ENCODE results near the gene MAPK4. TPM values are rescaled to one million over a fixed set of nuclear protein-coding genes. Genes with fewer than 3 reads are reported as not detected.
"Not testable (repeated sequence)": the region's sequence is repeated elsewhere in the genome, so short reads cannot be mapped to it uniquely, and the experiment has no call there.

Gene MAPK4
- total RNA-seq, 1 donor from 2014 or later, result not detected

DNA sequence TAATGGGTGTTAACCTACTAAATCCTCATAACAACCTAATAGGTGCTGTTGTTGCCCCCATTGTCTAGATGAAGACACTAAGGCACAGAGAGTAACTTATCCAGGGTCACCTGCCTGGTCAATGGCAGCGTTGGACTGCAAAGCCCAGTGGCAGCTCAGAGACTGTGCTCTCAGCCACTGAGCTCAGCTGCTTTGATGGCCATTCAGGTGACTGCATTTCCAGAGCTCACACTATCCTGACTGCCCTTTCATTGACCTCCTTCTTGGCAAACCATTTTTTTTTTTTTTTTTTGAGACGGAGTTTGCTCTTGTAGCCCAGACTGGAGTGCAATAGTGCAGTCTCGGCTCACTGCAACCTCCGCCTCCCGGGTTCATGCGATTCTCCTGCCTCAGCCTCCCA, 115.2 kb downstream of the MAPK4 start:
- no peak for DNase-seq (ENCODE audit: extremely low read depth, low read depth, low spot score)

DNA sequence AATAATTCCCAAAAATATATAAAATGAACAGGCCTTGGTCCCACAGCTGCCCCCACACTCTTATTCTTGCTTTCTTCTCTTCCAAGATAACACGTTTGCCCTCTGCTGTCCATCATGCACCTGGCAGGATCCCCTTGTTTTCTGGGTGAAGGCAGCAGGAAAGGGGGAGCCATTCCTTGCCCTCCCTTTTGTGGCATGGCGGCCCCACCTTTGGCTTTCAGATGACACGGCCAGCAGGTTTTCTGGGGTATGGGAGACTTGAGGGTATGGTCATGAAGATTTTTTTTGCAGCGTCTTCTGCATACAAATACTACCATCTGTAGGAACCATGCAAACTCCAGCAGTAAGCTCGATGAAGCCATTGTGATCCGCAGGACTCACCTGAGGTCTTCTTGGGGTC, 118.8 kb downstream of the MAPK4 start:
- no peak for DNase-seq (ENCODE audit: extremely low read depth, low read depth, low spot score)

DNA sequence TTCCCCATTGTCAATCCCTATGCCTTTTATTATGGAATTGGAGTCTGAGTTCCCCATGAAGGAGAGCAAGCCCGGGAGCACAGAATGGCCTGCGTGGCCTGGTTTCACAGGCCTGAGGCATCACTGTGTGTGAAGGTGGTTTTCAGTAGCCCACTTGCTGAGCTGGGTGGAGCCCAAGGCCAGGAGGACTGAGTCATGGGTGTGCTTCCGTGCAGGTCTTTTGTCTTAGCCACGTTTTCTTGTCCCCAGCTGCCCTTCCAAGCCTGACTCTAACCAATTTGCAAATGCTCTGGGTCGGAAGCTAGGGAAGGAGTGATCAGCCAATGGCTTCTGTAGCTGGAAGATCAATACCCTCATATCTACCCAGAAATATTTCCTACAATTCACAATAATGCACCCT, 119.2 kb downstream of the MAPK4 start:
- DNase-seq (ENCODE audit: extremely low read depth, low read depth, low spot score), result no peak

DNA sequence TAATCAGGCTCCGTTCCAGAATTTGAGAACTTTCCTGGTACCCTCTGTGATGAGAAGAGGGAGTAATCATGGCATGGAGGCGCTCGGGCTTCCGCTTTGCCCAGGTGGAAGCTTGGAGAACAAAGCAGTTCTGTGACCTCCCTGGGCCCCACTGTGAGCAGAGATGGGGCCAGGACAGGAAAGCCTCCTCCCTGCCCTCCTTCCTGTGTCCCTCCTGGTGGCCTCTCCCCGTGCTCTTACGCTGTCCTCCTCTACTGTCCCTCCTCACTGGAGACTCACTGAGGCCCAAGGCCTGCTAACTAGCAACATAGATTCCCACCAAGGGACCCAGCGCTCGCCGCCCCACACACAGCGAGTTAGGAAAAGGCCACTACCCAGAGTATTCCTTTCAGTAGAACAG, 119.8 kb downstream of the MAPK4 start:
- no peak for DNase-seq (ENCODE audit: extremely low read depth, low read depth, low spot score)

DNA sequence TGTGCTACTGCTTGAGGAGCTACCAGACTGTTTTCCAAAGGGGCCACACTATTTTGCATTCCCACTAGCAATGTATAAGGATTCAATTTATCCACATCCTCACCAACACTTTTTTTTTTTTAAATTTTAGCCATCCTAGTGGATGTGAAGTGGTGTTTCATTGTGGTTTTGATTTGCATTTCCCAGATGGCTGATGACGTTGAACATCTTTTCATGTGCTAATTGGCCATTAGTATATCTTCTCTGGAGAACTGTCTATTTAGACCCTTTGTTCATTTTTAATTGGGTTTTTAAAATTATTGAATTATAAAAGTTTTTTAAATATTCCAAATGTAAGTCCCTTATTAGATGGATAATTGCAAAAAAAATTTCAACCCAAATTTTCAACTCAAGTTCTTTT, 121.1 kb downstream of the MAPK4 start:
- no peak for DNase-seq (ENCODE audit: extremely low read depth, low read depth, low spot score)

DNA sequence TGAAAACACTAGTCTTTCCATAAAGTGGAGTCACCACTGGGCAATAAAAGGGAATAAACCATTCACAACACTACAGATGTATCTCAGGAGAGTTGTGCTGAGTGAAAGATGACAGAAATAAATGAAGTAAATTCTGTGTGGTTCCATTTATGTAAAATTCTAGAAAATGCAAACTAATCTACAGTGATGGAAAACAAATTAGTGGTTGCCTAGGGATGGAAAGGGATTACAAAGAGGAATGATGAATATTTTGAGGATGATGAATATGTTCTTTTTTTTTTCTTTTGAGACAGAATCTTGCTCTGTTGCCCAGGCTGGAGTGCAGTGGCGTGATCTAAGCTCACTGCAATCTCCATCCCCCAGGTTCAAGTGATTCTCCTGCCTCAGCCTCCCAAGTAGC, 123.0 kb downstream of the MAPK4 start:
- no peak for DNase-seq (ENCODE audit: extremely low read depth, low read depth, low spot score)

DNA sequence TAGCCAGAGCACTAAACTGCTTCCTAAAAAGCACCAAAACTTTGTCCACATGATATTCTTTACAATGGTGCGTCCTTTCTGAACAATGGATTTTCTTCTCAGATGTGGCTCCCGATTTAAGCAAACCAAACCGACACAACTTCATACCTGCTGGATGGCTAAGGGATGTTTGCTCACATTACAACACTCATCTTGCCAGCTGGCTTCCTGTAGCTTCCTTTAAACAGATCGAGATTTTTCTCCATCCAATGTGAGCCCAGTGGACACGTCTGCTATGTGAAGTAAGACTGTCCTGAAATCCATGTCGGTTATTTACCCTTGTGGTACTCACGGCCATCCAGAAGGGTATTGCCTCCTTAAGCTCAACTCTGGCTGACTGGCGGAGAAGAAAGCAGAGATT, 126.5 kb downstream of the MAPK4 start:
- no peak for DNase-seq (ENCODE audit: extremely low read depth, low read depth, low spot score)

DNA sequence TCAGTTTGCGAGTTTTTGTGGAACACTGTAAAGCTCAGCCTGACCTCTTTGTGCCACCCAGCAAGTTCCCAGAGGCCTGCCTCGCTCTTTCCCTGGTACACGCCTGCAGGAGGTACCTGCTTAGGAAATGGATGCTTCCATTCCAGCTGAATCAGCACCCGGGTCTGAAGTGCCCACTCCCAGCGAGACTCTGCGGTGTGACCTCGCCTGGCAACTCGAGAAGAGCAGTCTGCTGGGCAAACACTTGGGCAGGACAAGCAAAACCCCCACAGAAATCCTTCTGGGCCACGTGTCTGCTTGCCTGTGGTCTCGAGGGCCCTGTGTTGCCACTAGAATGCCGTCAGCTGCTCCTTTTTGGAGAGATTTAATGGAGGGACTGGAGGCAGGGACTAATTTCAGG, 127.6 kb downstream of the MAPK4 start:
- DNase-seq (ENCODE audit: extremely low read depth, low read depth, low spot score), result no peak

DNA sequence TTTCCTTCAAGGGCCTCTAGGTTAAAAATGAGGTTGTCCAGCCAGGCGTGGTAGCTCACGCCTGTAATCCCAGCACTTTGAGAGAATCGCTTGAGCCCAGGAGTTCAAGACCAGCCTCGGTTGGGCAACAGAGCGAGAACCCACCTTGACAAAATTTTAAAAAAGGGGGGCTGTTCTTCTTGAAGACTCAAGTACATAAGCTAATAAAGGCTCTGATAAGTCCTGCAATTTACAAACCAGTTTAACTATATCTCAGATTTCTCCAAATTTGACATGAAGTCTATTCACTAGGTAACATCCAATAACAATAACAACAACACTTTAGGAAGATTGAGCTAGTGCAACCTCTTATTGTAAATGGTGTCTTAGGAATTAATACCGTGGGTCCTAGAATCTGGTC, 129.7 kb downstream of the MAPK4 start:
- no peak for DNase-seq (ENCODE audit: extremely low read depth, low read depth, low spot score)

DNA sequence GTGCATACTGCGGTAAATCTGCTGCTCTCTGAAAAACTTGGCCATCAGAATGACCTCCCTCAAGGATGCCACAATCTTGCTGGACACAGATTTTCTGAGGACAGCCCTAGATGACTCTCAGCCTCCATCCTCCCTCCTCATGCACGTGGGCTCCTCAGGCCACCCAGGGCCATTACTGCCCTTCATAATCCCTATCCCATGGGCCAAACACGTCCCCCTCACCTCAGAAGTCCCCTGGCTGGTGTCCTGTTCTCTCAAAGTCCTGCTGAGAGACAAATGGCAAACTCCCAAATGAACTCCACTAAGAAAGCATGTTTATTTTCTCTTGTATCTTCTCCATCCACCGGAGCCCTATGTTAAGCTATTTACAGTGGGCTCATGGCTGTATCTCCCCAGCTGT, 134.3 kb downstream of the MAPK4 start:
- no peak for DNase-seq (ENCODE audit: extremely low read depth, low read depth, low spot score)

DNA sequence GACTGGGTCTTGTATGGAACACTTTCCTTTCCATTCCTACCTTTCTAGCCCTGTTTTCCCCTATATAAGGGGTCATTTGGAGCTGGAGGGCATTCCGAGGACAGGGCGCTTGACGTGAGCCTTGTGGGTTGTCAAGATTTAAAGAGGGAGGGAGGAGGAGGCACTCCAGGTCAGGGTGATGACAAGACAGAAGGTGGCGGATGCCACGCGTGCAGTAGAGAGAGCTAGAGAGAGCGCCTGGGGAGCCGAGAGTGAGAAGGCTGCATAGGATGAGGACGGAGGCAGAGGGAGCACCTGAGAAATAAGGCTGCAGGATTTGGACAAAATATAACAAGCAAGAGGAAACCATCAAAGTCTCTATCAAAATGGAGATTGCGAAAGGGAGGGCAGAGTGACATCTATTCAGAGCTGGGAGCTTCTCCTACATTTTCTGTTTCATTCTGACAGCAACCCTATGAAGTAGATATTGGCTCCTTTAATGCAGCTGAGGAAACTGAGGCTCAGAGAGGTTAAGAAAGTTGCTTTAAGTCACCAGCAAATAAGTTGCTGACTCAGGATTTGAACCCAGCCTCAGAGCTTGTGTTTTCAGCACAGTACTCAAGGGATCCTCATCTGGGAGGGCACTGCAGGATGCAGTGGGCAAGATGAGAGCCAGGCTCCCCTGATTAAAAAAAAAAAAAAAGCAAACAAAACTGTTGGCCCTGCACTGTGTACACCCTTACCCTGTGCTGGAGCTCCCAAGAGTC, 135.7 kb downstream of the MAPK4 start:
- no peak for DNase-seq (ENCODE audit: extremely low read depth, low read depth, low spot score)

DNA sequence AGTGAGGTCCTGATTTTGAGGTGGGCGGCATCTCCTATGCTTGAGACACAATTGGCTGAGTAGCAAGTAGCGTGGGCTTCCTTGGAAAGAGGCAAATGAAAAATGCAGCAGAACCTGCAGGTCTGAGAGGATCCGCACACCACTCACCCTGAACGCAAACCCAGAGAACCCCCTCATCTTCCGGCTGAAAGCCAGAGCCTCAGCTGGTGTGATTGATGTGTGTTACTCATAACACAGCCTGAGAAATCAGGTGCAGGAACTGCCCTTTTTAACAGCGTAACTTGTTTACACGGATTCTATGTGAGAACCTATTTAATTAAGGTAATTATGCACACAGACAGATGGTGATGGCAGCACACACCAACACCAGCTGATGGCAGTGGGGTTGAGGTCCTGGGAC, 136.5 kb downstream of the MAPK4 start:
- DNase-seq (ENCODE audit: extremely low read depth, low read depth, low spot score), result no peak

DNA sequence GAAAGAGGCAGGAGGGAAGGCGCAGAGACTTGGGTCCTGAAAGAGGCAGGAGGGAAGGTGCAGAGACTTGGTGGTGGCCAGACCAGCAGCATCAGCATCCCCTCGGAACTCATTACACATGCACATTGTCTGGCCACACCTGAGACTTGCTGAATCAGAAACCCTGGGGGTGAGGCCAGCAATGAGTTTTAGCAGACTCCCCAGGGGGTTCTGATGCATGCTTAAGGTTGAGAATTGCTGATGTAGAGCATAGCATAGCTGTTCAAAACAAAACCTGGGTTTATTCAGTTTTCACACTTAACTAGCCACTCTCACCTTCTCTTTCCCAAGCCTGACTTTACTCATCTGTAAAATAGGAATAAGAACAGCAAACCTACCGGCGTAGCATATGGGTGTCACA, 137.0 kb downstream of the MAPK4 start:
- no peak for DNase-seq (ENCODE audit: extremely low read depth, low read depth, low spot score)

DNA sequence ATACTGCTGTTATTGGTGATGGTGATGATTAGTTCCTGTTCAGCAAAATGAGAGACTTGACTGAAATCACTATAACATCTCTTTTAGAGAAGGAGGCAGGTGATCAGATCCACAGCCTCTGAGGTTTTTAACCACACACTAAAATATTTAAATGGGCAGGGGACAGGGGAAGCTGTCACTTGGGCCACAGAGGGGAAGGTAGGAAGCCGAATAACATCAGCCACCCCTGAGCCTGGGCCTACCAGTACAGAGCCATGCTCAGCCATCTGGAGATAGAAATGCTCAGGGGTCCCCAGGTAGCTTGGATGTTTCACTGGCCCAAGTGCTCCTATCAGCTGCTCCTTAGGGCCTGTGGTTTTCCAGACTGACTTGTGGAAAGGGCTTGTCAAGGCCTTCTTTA, 137.6 kb downstream of the MAPK4 start:
- no peak for DNase-seq (ENCODE audit: extremely low read depth, low read depth, low spot score)

DNA sequence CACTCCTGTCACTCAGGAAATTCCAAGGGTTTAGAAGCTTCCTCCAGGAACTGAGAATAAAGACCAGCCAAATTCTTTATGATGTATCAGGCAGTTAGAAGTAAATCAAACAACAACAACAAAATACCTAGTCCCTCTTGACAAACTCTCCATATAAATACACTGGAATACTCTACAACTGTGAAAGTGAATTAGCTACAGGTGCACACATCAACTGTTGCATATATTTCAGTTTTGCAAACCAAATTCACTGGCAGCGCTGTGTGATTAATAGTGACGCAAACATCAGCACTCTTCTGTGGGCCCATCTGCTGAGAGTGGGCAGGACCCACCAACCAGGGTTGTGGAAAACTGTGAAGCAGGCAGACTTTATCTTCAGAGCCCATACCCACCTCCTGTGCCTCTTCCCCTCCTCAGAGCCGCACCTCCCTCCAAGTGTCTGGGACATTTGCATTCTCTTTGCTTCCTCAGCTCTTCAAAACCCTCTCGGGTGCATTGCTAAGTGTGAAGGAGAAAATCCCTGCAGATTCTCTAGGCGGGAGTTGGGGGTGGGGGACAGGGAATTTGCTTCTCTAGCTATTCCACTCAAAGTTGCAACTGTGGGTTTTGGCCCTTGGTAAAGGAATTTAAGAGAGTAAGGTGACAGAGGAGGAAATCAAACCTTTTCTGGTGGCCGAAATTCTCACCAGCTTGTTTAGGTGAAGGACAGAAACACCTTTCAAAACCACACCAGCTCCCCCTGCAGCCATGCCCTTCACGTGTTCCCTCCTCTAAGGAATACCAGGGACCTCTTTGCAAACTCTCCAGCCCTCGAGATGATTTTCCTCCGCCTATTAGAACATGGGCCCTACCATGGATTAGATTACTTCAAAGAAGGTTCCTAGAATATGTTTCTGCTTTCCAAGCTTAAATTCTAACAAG, 140.6 kb downstream of the MAPK4 start:
- DNase-seq (ENCODE audit: extremely low read depth, low read depth, low spot score), result no peak

DNA sequence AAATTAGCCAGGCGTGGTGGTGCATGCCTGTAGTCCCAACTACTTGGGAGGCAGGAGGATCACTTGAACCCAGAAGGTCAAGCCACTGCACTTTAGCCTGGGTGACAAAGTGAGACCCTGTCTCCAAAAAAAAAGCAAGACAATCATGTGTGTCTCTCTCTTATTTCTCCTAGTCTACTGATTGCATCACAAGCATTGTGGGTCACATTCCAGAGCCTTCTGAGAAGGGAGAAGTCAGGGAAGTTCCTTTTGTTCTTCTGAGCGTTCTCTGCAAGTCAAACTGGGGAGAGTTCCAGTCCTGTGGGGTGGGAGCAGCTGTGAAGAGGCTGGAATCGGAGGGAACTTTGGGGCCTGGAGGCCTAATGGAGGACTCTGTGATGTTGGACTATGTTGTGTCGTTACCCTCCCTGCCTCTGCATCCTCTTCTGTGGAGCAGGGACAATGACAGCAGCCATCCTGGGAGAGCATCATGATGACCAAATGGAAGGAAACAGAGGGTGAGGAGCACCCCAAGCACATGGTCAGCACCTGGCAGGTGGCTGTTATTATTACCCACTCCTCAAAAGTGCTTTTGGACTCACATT, 144.6 kb downstream of the MAPK4 start:
- no peak for DNase-seq (ENCODE audit: extremely low read depth, low read depth, low spot score)

DNA sequence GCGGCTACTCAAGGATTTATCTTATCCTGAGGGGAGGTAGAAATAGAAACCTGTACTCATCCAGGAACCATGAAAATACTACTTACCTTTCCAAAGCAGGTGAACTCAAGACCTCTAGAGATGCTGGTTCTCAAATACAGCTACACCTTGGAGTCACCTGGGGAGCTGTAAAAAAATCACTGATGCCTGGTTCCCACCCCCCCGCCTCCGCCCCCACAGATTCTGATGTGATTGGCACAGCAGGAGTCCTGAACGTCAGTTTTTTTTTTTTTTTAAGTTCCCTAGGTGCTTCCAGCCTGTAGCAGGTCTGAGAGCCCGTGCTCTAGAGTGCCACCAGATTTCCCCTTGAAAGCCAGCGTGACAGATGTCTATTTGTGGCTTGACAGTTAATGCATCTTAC, 146.3 kb downstream of the MAPK4 start:
- no peak for DNase-seq (ENCODE audit: extremely low read depth, low read depth, low spot score)

DNA sequence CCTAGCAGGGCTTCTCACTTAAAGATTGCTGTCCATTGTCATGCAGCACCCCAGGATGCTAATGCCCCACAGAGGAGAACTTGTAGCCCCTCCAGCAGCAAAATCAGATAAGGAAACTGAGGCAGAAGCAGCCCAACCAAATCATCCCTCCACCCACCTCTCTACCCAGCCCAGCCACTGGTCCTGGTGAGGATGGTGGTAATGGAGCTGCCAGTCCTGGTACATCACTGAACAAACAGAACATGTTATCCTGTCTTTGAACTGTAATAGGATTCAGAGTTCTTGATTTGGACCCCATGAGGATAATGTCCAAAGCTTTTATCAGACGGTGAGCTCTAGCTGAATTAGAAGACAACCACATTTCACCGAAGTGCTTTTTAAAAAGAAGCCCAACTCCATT, 146.8 kb downstream of the MAPK4 start:
- no peak for DNase-seq (ENCODE audit: extremely low read depth, low read depth, low spot score)

DNA sequence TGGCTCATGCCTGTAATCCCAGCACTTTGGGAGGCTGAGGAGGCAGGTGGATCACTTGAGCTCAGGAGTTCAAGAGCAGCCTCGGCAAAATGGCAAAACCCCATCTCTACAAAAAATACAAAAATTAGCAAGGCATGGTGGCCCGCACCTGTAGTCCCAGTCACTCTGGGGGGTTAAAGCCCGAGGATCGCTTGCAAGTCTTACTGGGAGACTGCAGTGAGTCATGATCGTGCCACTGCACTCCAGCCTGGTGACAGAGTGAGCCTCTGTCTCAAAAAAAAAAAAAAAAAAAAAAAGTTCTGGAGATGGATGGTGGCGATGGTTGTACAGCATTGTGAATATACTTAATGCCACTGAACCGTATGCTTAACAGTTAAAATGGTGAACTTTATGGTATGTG, 147.4 kb downstream of the MAPK4 start:
- not testable (repeated sequence) for DNase-seq (ENCODE audit: extremely low read depth, low read depth, low spot score)

DNA sequence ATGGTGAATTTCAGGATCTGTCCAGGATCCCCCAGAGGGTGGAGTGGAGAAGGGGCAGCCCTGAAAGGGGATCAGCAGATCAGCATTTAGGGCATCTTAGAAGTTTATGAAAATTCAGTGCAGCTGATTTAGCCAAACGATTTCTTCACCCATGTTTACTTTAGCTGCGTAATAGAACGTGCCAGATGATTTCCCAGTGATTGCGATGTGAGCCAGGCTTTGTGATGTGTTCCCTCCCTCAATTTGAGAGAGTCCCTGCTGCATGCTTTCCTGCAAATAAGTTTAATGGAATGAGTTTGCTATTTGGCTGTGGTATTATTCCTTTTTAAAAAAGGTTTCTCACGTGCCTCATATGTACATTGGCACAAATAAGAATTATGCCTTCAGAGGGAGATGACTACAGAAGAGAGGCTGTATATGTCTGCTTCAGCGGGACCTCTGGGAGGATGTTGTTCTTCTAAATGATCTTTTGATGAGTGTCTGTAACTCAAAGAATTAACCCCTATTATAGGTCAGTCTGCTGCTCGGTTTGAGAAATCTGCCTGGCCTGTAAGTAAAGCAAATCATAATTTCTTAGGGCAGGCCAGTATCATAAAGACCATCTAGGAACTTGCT, 148.1 kb downstream of the MAPK4 start:
- DNase-seq (ENCODE audit: extremely low read depth, low read depth, low spot score), result no peak

DNA sequence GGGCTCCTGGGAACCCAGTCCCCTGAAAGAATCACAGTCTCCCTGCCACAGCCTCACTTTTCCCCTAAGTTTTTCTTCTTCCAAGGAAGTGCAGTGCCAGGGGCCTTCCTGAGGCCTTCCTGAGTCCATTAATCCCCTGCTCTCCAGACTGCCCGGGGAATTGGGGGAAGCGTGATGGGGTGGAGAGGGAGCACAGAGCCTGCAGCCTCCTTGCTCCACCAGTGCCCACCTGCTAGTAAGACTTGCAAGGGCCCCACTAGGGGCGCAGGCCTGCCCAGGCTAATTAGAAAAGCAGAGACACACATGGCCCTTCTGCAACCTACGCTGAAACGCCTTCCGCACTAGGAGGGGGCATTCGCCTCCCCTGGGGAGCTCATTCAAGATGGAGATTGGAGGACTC, 149.3 kb downstream of the MAPK4 start:
- no peak for DNase-seq (ENCODE audit: extremely low read depth, low read depth, low spot score)
